Measurements from ENCODE around the gene FRMD5.
A peak's percentile ranks its signal among the peaks of the same experiment; 100 is the strongest.
"Not testable (repeated sequence)": the region's sequence is repeated elsewhere in the genome, so short reads cannot be mapped to it uniquely, and the experiment has no call there.

FRMD5 gene

DNA sequence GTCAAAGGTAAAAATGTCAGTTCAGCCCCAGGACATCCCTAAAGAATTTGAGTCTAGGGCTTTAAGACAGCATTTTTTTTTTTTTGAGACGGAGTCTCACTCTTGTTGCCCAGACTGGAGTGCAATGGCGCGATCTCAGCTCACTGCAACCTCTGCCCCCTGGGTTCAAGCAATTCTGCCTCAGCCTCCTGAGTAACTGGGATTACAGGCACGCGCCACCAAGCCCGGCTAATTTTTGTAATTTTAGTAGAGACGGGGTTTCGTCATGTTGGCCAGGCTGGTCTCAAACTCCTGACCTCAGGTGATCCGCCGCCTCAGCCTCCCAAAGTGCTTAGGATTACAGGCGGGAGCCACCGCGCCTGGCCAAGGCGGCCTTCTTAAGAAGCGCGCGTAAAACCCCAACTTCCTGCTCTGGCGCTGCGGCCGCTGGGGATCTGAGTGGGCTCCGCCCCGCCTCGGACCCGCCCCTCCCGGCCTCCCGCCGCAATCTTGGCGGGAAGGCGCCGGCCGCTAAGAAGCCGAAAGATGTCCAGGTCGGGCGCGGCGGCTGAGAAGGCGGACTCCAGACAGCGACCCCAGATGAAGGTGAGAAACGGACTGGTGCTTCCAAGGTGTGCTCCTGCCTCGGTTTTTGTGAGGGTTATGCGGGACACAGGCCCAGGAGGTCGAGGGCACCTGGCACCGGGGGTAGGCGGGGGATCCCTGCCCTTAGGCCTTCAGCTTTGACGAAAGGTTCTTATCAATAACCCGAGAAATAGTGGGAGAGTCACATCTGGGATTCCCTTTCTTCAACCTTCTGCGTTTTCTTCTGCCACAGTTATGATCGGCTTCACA, 368.3 kb downstream of the FRMD5 start, which contains the start of gene WDR76:
WDR76 (plus strand) TSS at position 495 of the 834 bp plus-strand sequence; CDS start at position 526, 31 bp downstream.
- DNase-seq, result peak; percentile 96

DNA sequence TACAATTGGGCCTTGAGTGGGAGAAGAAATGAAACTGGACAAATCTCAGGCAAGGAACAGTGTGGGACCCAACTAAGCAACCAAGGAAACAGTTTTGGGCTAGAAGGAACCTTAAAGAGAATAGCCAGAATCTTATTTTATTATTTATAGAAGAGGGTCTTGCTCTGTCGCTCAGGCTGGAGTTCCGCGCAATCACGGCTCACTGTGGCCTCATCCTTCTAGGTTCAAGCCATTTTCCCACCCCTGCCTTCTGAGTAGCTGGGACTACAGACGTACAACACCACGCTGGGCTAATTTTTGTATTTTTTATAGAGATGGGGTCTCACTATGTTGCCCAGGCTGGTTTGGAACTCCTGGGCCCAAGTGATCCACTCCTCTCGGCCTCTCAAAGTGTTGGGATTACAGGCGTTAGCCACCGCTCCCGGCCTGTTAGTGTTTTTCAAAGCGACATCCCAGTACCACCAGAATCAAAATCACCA, 369.0 kb downstream of the FRMD5 start:
- no peak for DNase-seq

DNA sequence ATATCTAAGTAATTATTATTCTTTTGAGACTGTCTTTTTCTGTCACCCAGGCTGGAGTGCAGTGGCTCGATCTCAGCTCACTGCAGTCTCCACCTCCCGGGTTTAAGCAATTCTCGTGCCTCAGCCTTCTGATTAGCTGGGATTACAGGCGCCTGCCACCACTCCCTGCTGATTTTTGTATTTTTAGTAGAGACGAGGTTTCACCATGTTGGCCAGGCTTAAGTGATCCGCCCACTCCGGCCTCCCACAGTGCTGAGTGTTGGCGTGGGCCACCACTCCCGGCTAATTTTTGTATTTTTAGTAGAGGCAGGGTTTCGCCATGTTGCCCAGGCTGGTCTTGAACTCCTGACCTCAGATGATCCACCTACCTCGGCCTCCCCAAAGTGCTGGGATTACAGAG, 369.8 kb downstream of the FRMD5 start:
- DNase-seq, result not testable (repeated sequence)

DNA sequence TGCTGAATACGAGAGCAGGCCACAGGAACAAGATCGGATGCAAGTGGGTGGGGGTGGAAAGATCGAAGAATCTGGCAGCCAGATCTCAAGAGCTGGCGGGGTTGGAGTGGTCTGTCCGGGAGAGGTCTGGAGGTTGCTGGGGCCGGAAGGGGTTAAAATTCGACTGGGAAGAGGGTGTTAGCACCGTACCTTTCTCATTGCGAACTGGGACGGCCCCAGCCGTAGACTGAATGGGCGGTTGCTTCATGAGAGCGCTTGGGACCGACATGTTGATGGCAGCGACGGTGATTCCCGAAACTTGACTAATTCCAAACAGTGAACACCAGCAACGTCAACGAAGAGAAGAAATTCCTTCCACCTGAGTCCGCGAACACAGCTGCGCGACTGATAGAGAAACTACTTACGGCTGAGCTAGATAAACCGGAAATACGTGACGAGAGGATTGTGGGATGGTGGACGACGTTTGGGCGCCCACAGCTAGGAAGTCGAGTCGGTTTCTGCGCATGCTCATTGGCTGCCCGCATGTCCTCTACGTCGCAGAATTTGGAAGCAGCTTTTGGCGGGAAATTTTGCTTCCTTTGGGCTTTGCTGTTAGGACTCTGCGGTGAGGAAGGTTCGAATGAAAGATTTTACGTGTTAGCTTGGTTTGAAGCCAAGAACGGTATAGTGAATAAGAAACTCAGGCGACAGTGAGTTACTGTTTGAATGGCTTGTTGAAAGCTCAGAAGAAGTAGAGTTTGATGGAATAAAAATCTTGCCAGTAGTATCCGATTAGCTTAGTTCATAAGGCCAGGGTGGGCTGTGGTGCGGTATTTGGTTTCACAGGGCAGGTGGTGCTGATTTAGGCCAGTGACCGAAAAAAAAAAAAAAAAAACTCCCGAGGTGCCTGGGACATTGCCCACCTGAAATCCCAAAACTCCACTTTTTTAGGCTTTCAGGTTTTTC, 370.5 kb downstream of the FRMD5 start, which contains the start of gene MFAP1:
MFAP1 (minus strand) TSS at position 389 of the 945 bp plus-strand sequence; CDS start at position 268, 121 bp downstream.
- peak; percentile 99 for DNase-seq

DNA sequence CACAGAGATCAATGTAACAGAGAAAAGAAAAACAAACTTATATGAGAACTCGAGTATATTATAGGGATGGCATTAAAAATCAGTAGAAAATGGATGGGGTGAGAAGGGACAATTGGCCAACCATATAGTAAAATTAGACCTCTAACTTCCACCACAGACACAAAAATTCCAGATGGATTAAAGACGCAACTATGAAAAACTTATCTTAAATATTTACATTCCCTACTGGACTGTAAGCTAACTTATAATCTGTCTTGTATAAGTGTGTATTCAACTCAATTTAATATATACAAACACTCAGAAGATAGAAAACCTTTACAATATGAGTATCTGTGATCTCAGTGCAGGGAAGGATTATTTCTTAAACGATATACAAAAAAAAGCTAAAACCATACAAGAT, 373.6 kb downstream of the FRMD5 start:
- no peak for DNase-seq

All from hematopoietic multipotent progenitor cell treated with erythropoietin and hydrocortisone succinate and interleukin-3 and kit ligand, for 6 days (in vitro differentiated cells).